Testis (tissue), 3 donors: Measurements from ENCODE around the gene CXCR6. TPM values are rescaled to one million over a fixed set of nuclear protein-coding genes. Genes with fewer than 3 reads are reported as not detected.

Experiments
- DNase-seq: peaks from one replicate; pipeline ENCODE4 v3.0.0-alpha.2; 2019
- H3K27ac ChIP-seq, 2 donors: fragments of 200-600 bp; sonication (generic); one replicate each; pipeline ENCODE4 v1.5.1; 2019
- H3K27me3 ChIP-seq: fragments of 200-600 bp; sonication (generic); one replicate; pipeline ENCODE4 v1.5.1; 2019
- H3K36me3 ChIP-seq: fragments of 200-600 bp; sonication (generic); one replicate; pipeline ENCODE4 v1.5.1; 2017; ENCODE audit warnings: low read depth; ENCODE audit errors: missing control alignments
- H3K4me1 ChIP-seq: fragments of 200-600 bp; sonication (generic); one replicate; pipeline ENCODE4 v1.5.1; 2019
- H3K4me3 ChIP-seq, 2 donors: fragments of 200-600 bp; sonication (generic); one replicate each; pipeline ENCODE4 v1.5.1; 2017 to 2019
- H3K9me3 ChIP-seq: fragments of 200-600 bp; sonication (generic); one replicate; pipeline ENCODE4 v1.5.1; 2017
- CTCF ChIP-seq, 3 experiments: fragments of 450-650 bp in 2 of 3; fragments of 200-600 bp in 1 of 3; sonication (generic) in 1 of 3; IDR thresholded peaks; one replicate each; pipeline ENCODE4 v1.5.1; 2016 to 2019; ENCODE audit warnings: antibody characterized with exemption in 3 of 3, mild to moderate bottlenecking in 2 of 3, moderate library complexity in 1 of 3
- POLR2A ChIP-seq: fragments of 450-650 bp; IDR thresholded peaks from one replicate; pipeline ENCODE4 v1.6.1; 2017; ENCODE audit warnings: antibody characterized with exemption, mild to moderate bottlenecking, moderate library complexity
- WGBS, 2 donors: methylation state at CpG; one replicate each; pipeline ENCODE4 v1.1.5; 2018; 5-methylcytosine and 5-hydroxymethylcytosine counted together
- intact Hi-C: fragments of 100-400 bp; cut with DNase I; formaldehyde crosslinking; loops from one replicate; pipeline ENCODE4 v1.15.1; 2023; ENCODE audit warnings: low total_unique reads
- polyA plus RNA-seq: library from polyadenylated mRNA; stranded (reverse); fragments of 350-450 nt; fragmentation: Illumina TruSeq; extraction: RNeasy Lipid Tissue Mini Kit (QIAGEN cat#74804); gene quantifications from one replicate; pipeline ENCODE4 v1.2.3, GENCODE V29; 2014; ENCODE audit warnings: low read depth, low replicate concordance; ENCODE audit not compliant: insufficient read depth
- total RNA-seq, 2 donors: library from RNA; depleted of rRNA; stranded (reverse); fragments of >200 nt; gene quantifications; one replicate each; pipeline ENCODE4 v1.2.3, GENCODE V29; 2016

CXCR6 gene
- total and polyA plus RNA-seq, 3 donors from 2014 or later: 0.16 to 2.1 (median 0.62) TPM

- 84 to 87% methylated on average over 3 of the region's 3 CpGs for WGBS, 2 donors
- Histone ChIP-seq H3K4me3 (no peak overlapping the region), H3K27me3 (no peaks in the 10 kb centered on the region), H3K9me3 (no peaks in the 10 kb centered on the region), H3K4me1 (peaks cover 33% of the 10 kb centered on the region), H3K36me3 (no peaks in the 10 kb centered on the region), H3K27ac (no peak overlapping the region)
- intact Hi-C loops: no loop called here
- TF ChIP-seq POLR2A: no peak
- no peak for TF ChIP-seq CTCF (IDR thresholded peaks at IDR 0.05)
- DNase-seq: no peak
These were observed 40.5 kb downstream of the CXCR6 start for GRCh38 chr3:45983770-45984169.

GRCh38 chr3:45984331-45985312, 41.4 kb downstream of the CXCR6 start:
- DNase-seq: no peak
- intact Hi-C loops: no loop called here
- no peaks in the 10 kb centered on the region for H3K9me3 ChIP-seq
- TF ChIP-seq POLR2A: no peak
- TF ChIP-seq CTCF (IDR thresholded peaks at IDR 0.05): no peak
- H3K27me3 ChIP-seq: no peaks in the 10 kb centered on the region
- WGBS, 2 donors: 74 to 79% methylated on average over 8 of the region's 8 CpGs
- no peak overlapping the region for H3K4me3 ChIP-seq
- peaks cover 33% of the 10 kb centered on the region for H3K4me1 ChIP-seq
- no peak overlapping the region for H3K27ac ChIP-seq
- no peaks in the 10 kb centered on the region for H3K36me3 ChIP-seq

GRCh38 chr3:45985532-45986302, 42.5 kb downstream of the CXCR6 start:
- Histone ChIP-seq H3K27me3 (no peaks in the 10 kb centered on the region), H3K4me1 (peaks cover 33% of the 10 kb centered on the region)

GRCh38 chr3:45986303-45986982, 43.2 kb downstream of the CXCR6 start:
- H3K4me3 ChIP-seq: no peak overlapping the region
- peak overlapping the region in 1 of 2 donors; percentile 44 for H3K27ac ChIP-seq
- 56 to 60% methylated on average over 5 of the region's 5 CpGs for WGBS, 2 donors
- peaks cover 33% of the 10 kb centered on the region for H3K4me1 ChIP-seq
- H3K27me3 ChIP-seq: no peaks in the 10 kb centered on the region
- no peaks in the 10 kb centered on the region for H3K36me3 ChIP-seq
- no peaks in the 10 kb centered on the region for H3K9me3 ChIP-seq
- no peak for TF ChIP-seq POLR2A
- no peak for TF ChIP-seq CTCF (IDR thresholded peaks at IDR 0.05)
- DNase-seq: no peak
- intact Hi-C loops: no loop called here

More at GRCh38 chr3:45985532-45986302, 42.5 kb downstream of the CXCR6 start:
- intact Hi-C loops: no loop called here
- H3K36me3 ChIP-seq: no peaks in the 10 kb centered on the region
- no peak overlapping the region for H3K4me3 ChIP-seq
- DNase-seq: no peak
- no peak for TF ChIP-seq POLR2A
- TF ChIP-seq CTCF (IDR thresholded peaks at IDR 0.05): no peak
- H3K27ac ChIP-seq: peak overlapping the region in 1 of 2 donors; percentile 44
- H3K9me3 ChIP-seq: no peaks in the 10 kb centered on the region
- 55 to 73% methylated on average over 13 of the region's 13 CpGs for WGBS, 2 donors
